GM12801 (cell line): ENCODE results near the gene ZCCHC7.

Experiments
- CTCF ChIP-seq: IDR thresholded peaks from one replicate; pipeline ENCODE4 v1.5.1; 2011; ENCODE audit warnings: control low read depth; ENCODE audit not compliant: insufficient read length; ENCODE audit errors: extremely low read depth

ZCCHC7 gene

DNA sequence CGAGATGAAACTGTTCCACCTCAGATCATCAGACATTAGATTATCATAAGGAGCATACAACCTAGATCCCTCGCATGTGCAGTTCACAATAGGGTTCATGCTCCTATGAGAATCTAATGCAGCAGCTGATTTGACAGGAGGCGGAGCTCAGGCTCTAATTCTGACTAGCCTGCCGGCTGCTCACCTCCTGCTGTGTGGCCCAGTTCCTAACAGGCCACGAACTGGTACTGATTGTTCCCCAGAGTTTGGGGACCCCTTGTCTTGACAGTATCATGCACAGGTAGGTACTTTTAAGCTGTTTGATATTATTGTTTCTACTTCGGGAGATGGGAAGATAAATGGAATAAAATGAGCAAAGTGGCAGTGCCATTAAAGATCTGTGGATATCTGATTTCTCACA lies 66.9 kb downstream of the ZCCHC7 start:
- TF ChIP-seq CTCF = no peak

DNA sequence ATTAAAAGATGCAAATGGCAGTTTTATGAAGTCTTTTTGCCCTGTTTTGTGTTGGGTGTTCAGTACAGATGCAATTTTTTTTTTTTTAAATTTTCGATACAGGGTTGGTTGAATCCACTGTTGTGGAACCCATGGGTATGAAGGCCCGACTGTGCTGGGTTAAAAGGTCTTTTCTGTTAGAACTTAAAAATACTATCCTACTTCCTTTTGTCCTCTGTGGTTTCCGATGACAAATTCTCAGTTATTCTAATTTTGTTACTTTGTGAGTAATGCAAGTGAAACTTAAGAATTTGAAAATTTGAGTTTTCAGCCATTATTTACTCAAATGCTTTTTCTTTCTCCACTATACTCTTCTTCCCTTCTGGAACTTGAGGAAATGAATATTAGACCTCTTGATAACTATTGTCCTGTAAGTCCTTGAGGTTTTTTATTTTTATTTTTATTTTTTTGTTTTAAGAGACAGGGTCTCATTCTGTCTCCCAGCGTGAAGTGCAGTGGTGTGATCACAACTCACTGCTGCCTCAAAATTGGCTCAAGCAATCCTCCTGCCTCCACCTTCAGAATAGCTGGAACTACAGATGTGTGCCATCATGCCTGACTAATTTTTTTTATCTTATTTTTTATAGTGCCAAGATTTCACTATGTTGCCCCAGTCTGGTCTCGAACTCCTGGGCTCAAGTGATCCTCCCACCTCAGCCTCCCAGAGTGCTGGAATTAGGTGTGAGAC lies 67.5 kb downstream of the ZCCHC7 start:
- no peak for TF ChIP-seq CTCF

DNA sequence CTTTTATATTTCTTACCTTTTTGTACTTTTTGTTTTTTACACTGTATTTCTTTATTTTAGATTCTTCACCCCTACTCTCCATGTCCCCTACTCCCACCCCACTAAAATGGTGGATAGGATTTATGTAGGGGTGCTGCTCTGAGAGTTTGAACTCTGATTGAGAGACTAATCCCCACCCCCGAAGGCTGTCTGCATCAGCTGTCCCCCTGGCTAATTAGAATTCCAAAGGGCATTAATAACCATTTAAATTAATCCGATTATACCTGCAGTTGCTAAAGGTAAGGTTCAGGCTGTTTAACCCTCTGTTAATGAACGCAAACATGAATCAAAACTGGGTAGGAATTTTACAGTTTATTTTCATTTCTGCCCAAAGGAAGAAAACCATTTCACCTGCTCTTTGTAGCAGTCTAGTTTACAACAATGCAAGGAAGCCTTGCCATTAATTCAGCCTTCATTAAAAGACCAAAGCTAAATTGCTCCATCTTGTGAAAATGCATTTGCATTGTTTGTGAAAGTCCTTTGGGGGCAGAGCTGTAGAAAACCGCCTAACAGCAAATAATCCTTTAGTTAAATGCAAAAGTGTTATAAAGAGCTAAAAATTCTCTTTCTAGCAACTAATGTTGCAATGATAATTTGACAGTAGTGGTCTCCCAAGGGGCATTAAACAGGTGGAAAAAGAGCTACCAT lies 71.2 kb downstream of the ZCCHC7 start:
- TF ChIP-seq CTCF = no peak

DNA sequence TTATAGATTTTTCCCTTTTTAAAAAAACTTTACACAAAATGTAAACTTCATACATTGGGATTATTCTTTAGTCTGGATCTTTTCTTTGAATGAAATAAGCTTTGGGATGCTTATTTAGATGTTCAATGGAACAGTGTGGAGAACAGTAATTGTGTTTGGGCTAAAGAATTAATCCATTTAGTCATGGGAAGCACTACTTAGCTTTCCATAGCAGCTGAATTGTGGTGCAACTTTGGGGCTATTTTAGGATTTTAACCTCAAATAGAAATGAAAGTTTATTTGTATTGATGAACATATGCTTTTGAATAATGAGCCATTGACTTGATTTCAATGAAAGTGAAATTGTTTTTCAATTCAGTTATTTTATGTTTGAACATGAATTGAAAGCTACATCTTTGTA lies 72.4 kb downstream of the ZCCHC7 start:
- TF ChIP-seq CTCF = no peak

DNA sequence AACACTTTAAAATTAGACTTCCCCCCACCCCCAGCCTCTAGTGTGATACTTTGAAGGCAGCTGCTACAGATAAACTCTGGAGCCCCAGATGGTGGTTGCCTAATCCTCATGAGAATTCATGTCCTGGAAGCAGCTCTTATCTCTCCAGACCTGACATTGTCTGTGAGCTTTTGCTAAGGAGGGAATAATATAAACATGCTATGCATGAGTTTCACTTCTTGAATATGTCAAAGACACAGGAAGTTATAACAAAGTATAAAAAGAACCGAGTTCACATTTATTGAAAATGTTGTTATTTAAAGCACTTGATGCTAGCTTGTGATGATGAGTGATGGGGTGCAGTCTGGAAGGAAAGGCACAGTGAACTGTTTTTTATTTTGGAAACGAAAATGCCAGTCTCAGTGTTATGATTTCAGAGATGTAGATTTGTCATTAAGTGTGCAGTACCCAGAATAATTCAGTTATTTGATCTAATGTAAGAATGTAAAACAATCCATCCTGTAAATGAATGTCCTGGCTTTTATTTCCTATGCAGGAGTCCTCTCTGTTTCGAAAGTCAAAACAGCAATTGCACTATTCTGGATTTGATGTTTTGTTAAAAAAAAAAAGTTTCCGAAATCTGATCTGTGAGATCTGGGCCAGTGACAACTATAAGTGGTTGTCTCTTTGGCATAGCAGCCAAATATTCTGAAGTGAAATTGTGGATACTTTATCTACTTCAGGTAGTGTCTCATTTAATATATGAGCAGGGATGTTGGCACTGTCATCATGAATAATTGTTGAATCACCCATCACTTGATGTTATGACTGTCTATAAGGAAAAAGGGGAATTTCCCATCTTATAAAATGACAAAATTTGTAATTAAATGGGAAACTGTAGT lies 77.0 kb downstream of the ZCCHC7 start:
- no peak for TF ChIP-seq CTCF

DNA sequence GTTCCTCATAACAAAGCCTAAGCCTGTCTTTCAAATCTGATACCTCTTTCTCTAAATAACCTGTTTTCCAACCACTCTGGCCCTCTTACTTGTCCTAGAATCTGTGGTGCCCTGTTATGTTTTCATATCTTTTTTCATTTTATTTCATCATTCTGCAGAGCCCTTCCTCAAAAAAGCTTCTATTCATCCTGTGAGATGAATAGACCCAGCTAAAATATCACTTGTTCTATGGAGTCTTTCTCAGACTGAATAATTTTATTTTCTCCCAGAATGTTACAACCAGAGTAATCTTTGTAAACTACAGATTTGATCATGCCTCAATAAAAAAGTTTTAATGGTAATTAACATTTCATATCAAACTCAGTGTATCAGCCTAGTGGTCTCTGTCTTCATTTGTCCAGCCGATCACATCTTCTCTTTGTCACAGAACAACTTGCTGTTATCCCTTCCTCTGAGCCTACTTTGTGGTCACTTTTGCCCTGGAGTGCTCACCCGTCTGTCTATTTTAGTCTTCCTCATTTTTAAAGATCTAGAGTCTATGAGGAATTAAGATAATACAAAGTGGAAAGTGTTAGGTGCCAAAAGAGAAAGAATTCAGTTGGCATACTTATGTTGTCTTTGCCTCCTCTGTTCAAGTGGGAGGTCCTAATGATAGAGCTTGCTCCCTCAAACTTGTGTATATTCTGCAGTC lies 77.8 kb downstream of the ZCCHC7 start:
- no peak for TF ChIP-seq CTCF

GRCh38 chr9:37198831-37199230 lies 78.5 kb downstream of the ZCCHC7 start:
- no peak for TF ChIP-seq CTCF
